Mucosa of stomach (tissue), 1 donor: ENCODE data around the gene CACNA1E.

Experiments
- H3K27me3 ChIP-seq: one replicate; pipeline ENCODE4 v1.7.0; 2013; ENCODE audit warnings: mild to moderate bottlenecking, low read length; ENCODE audit not compliant: control insufficient read depth, insufficient read depth
- H3K36me3 ChIP-seq: one replicate; pipeline ENCODE4 v1.7.0; 2013; ENCODE audit warnings: low read length; ENCODE audit not compliant: control insufficient read depth, insufficient read depth
- H3K4me1 ChIP-seq: one replicate; pipeline ENCODE4 v1.7.0; 2013; ENCODE audit warnings: mild to moderate bottlenecking, low read length; ENCODE audit not compliant: control insufficient read depth, insufficient read depth
- H3K4me3 ChIP-seq: one replicate; pipeline ENCODE4 v1.7.0; 2013; ENCODE audit warnings: low read length
- H3K9ac ChIP-seq: one replicate; pipeline ENCODE4 v1.7.0; 2013; ENCODE audit warnings: mild to moderate bottlenecking, low read length, moderate library complexity
- H3K9me3 ChIP-seq: one replicate; pipeline ENCODE4 v1.7.0; 2013; ENCODE audit warnings: mild to moderate bottlenecking, low read length, moderate library complexity; ENCODE audit not compliant: control insufficient read depth
- donor health status: Pancreatic carcinoma.

Gene CACNA1E

DNA sequence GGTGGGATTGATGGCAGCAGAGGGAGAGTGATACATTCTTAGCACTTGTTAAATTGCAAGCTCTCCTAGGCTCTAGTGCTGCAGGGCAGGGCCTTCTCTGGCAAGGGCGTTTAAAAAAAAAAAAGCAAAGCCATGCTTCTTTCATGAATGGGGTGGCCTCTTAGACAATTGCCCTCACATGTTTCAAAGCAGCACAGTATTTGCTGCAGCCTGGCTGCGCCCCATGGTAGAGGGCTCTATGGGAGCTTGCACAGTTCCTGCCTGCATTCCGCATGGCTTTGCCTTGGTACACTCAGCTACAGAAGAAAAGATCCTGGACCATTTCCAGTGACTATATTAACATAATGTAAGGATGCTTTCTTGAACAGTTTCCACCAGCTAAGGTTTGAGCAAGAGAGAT is 311.0 kb downstream of the CACNA1E start:
- H3K4me3 ChIP-seq = no peak overlapping the region
- no peaks in the 10 kb centered on the region for H3K27me3 ChIP-seq
- no peaks in the 10 kb centered on the region for H3K4me1 ChIP-seq
- no peaks in the 10 kb centered on the region for H3K9me3 ChIP-seq
- H3K9ac ChIP-seq = no peak overlapping the region
- H3K36me3 ChIP-seq = no peaks in the 10 kb centered on the region

DNA sequence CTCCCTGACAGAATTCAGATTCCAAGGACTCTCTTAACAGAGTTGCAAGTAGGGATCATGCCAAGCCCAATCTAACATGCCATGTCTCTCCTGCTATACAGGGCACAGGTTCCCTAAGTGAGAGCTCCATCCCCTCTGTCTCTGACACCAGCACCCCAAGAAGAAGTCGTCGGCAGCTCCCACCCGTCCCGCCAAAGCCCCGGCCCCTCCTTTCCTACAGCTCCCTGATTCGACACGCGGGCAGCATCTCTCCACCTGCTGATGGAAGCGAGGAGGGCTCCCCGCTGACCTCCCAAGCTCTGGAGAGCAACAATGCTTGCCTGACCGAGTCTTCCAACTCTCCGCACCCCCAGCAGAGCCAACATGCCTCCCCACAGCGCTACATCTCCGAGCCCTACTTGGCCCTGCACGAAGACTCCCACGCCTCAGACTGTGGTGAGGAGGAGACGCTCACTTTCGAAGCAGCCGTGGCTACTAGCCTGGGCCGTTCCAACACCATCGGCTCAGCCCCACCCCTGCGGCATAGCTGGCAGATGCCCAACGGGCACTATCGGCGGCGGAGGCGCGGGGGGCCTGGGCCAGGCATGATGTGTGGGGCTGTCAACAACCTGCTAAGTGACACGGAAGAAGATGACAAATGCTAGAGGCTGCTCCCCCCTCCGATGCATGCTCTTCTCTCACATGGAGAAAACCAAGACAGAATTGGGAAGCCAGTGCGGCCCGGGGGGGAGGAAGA is 315.0 kb downstream of the CACNA1E start:
- Histone ChIP-seq H3K9me3 (no peaks in the 10 kb centered on the region), H3K4me3 (no peak overlapping the region), H3K9ac (no peak overlapping the region), H3K36me3 (no peaks in the 10 kb centered on the region), H3K27me3 (no peaks in the 10 kb centered on the region), H3K4me1 (no peaks in the 10 kb centered on the region)

DNA sequence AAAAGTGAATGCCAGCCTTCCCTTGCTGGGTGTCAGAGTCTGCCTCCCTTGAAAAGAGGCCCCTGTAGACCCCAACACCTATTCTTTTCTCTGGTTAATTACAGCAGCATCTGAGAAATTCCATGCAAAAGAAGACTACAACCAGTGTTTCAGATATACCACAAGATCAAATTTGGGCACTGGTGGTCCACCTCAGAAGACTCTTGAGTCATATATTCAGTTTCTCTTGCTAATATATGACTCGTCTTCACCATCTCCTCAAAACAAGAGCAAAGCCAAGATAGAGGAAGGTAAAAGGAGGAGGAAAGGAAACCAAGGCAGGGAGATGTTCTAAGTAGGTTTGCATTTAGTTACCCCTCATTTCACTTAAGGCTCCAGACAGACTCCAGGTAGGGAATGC is 318.3 kb downstream of the CACNA1E start:
- H3K36me3 ChIP-seq = no peaks in the 10 kb centered on the region
- no peaks in the 10 kb centered on the region for H3K27me3 ChIP-seq
- no peaks in the 10 kb centered on the region for H3K9me3 ChIP-seq
- no peak overlapping the region for H3K4me3 ChIP-seq
- H3K4me1 ChIP-seq = no peaks in the 10 kb centered on the region
- H3K9ac ChIP-seq = no peak overlapping the region

DNA sequence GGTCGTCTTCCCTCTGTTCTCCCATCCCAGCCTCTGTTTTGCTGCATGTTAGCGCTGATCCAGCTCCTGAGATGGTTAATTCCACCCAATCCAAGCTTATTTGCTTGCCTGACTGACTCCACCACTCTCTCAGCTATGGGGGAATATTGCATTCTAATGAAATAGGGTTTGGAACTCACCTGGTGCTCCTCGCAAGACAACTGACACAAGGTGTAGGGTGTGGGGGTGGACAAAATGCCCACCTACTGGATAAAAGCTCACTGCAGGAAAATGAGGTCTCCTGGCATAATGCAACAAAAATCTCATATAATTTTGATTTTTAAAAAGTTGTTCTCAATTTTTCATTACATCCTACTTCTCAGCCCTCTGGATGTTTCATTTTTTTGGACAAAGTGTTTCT is 319.1 kb downstream of the CACNA1E start:
- Histone ChIP-seq H3K9me3 (no peaks in the 10 kb centered on the region), H3K4me3 (no peak overlapping the region), H3K9ac (no peak overlapping the region), H3K36me3 (no peaks in the 10 kb centered on the region), H3K4me1 (no peaks in the 10 kb centered on the region), H3K27me3 (no peaks in the 10 kb centered on the region)

DNA sequence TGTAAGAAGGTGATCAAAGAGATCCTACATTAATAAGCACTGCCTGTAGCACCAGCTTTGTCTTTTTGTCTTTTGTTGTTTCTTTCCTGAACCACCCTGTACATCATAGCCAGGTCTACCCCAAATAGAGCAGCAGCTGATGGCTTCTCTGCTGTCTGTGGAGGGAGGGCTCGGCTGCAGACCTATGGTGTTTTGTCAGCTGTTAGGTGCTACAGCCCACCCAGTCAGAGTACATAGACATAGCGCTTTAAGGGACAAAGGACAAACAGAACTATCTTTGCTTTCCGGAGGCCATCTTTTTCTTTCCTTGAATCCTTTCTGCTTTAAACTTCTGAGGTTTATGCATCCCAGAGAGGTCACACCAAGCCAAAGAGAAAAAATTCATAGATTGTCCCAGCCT is 320.1 kb downstream of the CACNA1E start:
- Histone ChIP-seq H3K27me3 (no peaks in the 10 kb centered on the region), H3K9me3 (no peaks in the 10 kb centered on the region), H3K4me1 (no peaks in the 10 kb centered on the region), H3K4me3 (no peak overlapping the region), H3K36me3 (no peaks in the 10 kb centered on the region), H3K9ac (no peak overlapping the region)

DNA sequence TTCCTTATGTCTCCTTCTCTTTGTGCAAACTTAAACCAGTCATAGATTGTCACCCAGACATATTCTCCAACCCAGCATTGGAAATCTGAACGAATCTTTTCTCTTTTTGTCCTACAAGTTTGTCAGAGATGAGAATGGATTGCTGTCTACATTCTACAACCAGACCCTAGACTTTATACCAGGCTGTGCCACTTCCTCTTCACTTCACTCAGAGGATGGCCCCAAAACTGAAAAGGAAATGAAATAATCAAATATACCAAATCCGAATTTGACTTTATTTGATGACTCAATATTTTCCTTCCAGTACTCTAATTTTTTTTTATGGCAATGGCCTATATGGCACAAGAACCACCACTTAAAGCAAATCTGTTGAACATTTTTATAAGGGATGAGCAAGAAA is 321.7 kb downstream of the CACNA1E start:
- Histone ChIP-seq H3K36me3 (no peaks in the 10 kb centered on the region), H3K9me3 (no peaks in the 10 kb centered on the region), H3K9ac (no peak overlapping the region), H3K4me3 (no peak overlapping the region), H3K4me1 (no peaks in the 10 kb centered on the region), H3K27me3 (no peaks in the 10 kb centered on the region)

DNA sequence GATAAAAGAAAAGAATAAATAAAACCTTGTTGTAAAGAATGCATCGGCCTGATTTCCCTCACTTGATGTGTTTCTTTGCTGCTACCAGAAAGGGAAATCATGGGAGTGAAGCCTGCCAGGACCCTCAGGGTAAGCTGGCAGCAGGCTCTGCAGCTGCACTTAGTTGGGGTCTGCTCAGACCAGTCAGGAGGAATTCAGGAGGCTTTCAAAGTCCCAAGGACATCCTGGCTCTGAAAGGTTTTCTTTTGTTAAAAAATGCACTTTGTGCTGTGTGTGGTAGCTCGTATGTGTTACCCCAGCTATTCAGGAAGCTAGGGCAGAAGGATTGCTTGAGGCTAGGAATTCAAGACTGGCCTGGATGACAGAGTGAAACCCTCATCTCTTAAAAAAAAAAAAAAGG is 323.4 kb downstream of the CACNA1E start:
- Histone ChIP-seq H3K4me1 (no peaks in the 10 kb centered on the region), H3K27me3 (no peaks in the 10 kb centered on the region), H3K4me3 (no peak overlapping the region), H3K9me3 (no peaks in the 10 kb centered on the region), H3K36me3 (no peaks in the 10 kb centered on the region), H3K9ac (no peak overlapping the region)

DNA sequence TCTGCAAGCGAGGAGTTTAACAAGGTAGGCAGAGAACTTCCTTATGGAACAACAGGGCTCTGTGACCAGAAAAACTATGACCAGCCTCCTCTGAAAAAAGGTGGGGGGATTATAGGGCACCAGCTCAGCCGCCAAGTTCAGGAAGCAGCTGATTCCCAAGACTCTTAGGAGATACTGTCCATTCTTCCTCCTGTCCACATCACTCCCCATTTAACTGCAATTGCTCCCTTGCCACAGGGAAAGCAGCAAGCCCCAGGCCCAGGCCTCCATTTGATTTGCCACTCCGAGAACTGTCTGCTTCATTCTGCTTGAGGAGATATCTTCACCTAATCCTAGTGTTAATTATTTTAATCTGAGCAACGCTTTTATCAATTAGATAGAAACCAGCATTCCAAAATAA is 323.9 kb downstream of the CACNA1E start:
- no peaks in the 10 kb centered on the region for H3K9me3 ChIP-seq
- no peaks in the 10 kb centered on the region for H3K27me3 ChIP-seq
- no peak overlapping the region for H3K9ac ChIP-seq
- H3K4me1 ChIP-seq = no peaks in the 10 kb centered on the region
- no peaks in the 10 kb centered on the region for H3K36me3 ChIP-seq
- H3K4me3 ChIP-seq = no peak overlapping the region

DNA sequence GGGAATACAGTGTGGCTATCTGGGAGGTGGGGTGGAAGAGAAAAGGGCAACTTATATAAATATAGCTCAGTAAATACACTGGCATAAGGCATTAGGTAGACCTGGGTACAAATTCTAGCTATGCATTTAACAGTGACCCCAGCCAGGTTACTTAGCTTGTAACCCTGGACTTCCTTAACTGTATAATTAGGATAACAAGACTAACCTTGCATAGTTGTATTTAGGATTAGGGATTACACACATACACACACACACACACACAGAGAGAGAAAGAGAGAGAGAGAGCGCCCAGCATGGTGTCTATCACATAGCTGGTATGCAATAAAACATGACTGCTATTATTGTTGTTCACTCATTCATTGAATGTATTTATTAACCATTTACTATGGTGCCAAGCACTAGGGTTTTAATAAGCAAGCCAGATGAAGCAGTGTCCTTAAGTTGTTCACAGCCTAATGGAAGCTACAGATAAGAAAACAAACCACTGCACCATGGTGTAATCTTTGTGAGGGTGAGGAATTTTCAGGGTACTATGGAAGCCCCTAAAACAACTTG is 326.8 kb downstream of the CACNA1E start:
- H3K27me3 ChIP-seq = no peaks in the 10 kb centered on the region
- no peaks in the 10 kb centered on the region for H3K4me1 ChIP-seq

DNA sequence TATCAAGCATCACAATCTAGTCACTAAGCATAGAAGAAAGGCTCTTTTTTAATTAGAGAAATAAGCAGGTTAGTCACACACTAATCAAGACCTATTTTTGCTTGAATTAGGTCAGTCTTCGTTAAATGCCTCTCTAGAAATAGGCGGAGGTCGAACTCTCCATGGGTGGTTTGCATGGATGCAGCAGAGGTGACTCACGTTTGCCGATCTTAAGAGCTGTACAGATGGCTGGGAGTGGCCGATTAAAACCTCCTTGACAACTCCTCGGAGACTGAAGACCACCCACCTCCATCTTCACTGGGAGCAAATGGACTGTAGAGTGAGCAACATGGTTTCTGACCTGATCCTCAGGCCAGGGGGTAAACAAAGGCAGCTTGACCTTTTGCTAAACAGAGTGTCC is 328.9 kb downstream of the CACNA1E start:
- H3K4me1 ChIP-seq = no peaks in the 10 kb centered on the region
- no peak overlapping the region for H3K9ac ChIP-seq
- H3K4me3 ChIP-seq = no peak overlapping the region

More for the DNA sequence above, 326.8 kb downstream of the CACNA1E start:
- H3K4me3 ChIP-seq = no peak overlapping the region
- H3K9me3 ChIP-seq = no peaks in the 10 kb centered on the region
- no peaks in the 10 kb centered on the region for H3K36me3 ChIP-seq
- H3K9ac ChIP-seq = no peak overlapping the region

DNA sequence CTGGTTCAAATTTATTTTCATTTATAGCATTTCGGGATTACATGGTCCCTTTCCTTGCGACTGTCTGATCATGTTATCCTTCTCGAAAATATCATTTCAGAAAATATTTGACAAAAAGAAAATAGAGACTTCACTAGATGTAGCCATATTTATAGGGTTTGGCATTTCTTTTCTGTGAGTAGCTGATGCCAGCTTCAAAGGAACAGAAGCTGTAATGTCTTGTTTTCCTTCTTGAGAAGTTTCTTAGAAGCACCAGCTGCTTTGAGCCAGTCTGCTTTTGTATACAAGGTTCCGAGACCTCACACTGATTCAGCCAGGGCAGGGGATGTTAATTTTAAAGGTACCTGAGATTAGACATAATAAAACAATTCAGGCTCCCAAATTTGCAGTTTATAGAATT is 329.9 kb downstream of the CACNA1E start:
- Histone ChIP-seq H3K27me3 (no peaks in the 10 kb centered on the region), H3K9me3 (no peaks in the 10 kb centered on the region), H3K36me3 (no peaks in the 10 kb centered on the region), H3K9ac (no peak overlapping the region), H3K4me3 (no peak overlapping the region), H3K4me1 (no peaks in the 10 kb centered on the region)

More for the DNA sequence above, 328.9 kb downstream of the CACNA1E start:
- Histone ChIP-seq H3K9me3 (no peaks in the 10 kb centered on the region), H3K27me3 (no peaks in the 10 kb centered on the region), H3K36me3 (no peaks in the 10 kb centered on the region)

DNA sequence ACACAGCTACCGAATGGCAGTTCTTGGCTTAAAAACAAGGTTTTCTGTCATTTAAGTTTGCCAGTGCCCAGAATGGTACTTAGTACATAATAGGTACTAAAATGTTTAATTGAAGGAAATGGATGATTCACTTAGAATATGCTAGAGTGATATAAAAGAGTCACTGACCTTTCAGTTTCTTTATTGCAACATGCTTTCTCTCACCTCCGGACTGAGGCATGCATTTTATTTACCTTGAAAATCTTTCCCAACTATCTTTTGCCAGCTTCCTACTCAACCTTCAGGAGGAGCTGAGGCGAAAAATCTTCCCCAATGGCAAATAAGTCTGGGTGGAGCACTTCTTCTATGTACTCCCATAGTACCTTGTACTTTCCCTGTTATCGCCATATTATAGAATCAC is 333.3 kb downstream of the CACNA1E start:
- Histone ChIP-seq H3K4me1 (no peaks in the 10 kb centered on the region), H3K27me3 (no peaks in the 10 kb centered on the region), H3K4me3 (no peak overlapping the region), H3K9me3 (no peaks in the 10 kb centered on the region), H3K36me3 (no peaks in the 10 kb centered on the region), H3K9ac (no peak overlapping the region)

DNA sequence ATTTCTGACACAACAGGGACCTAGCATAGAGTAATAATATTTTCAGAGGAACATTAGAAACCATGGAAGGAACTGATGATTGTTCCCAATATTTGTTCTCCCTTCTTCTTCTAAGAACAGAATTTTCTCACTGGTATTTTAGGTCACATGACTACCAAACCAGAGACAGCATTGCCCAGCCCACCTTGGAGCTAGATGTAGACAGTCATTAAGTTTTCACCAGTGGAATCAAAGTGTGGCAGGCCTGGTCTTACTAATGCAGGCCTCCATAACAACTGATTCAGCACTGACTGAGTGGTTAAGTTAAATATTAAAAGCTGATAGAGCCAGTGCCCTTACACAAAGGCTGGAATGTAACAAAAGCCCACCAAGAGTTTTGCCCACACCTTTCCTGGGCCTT is 333.8 kb downstream of the CACNA1E start:
- Histone ChIP-seq H3K4me1 (no peaks in the 10 kb centered on the region), H3K36me3 (no peaks in the 10 kb centered on the region), H3K4me3 (no peak overlapping the region), H3K9ac (no peak overlapping the region), H3K27me3 (no peaks in the 10 kb centered on the region), H3K9me3 (no peaks in the 10 kb centered on the region)
